ENCODE results near the gene MYO5C. TPM values are rescaled to one million over a fixed set of nuclear protein-coding genes. Genes with fewer than 3 reads are reported as not detected.

Gene MYO5C
- total RNA-seq, 4 donors from 2014 or later: 2.6 to 12.3 (median 10.2) TPM

GRCh38 chr15:52251144-52251860 is 44.3 kb downstream of the MYO5C start:
- Histone ChIP-seq H3K4me3 (no peak overlapping the region), H3K9me3 (no peaks in the 10 kb centered on the region), H3K27ac (no peak overlapping the region), H3K4me1 (no peaks in the 10 kb centered on the region), H3K27me3 (no peaks in the 10 kb centered on the region), H3K36me3 (peaks cover 0 to 15% of the 10 kb centered on the region in 2 donors)
- WGBS, 2 donors (ENCODE audit: low coverage in 1 of 2): 81 to 92% methylated on average over 8 of the region's 8 CpGs
- ATAC-seq: no peak
- TF ChIP-seq EP300 (IDR thresholded peaks at IDR 0.05): no peak
- TF ChIP-seq POLR2A (IDR thresholded peaks at IDR 0.05): no peak
- no peak for TF ChIP-seq POLR2AphosphoS5 (IDR thresholded peaks at IDR 0.05)
- TF ChIP-seq, protein P1, sequence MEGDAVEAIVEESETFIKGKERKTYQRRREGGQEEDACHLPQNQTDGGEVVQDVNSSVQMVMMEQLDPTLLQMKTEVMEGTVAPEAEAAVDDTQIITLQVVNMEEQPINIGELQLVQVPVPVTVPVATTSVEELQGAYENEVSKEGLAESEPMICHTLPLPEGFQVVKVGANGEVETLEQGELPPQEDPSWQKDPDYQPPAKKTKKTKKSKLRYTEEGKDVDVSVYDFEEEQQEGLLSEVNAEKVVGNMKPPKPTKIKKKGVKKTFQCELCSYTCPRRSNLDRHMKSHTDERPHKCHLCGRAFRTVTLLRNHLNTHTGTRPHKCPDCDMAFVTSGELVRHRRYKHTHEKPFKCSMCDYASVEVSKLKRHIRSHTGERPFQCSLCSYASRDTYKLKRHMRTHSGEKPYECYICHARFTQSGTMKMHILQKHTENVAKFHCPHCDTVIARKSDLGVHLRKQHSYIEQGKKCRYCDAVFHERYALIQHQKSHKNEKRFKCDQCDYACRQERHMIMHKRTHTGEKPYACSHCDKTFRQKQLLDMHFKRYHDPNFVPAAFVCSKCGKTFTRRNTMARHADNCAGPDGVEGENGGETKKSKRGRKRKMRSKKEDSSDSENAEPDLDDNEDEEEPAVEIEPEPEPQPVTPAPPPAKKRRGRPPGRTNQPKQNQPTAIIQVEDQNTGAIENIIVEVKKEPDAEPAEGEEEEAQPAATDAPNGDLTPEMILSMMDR (IDR thresholded peaks at IDR 0.05): no peak

- Histone ChIP-seq H3K27me3 (no peaks in the 10 kb centered on the region), H3K36me3 (peaks cover 0 to 27% of the 10 kb centered on the region in 2 donors), H3K4me3 (no peak overlapping the region), H3K27ac (no peak overlapping the region), H3K4me1 (no peaks in the 10 kb centered on the region), H3K9me3 (no peaks in the 10 kb centered on the region)
- no peak for ATAC-seq
- 78 to 87% methylated on average over 6 to 7 of the region's 7 CpGs for WGBS, 2 donors (ENCODE audit: low coverage in 1 of 2)
- TF ChIP-seq POLR2AphosphoS5 (IDR thresholded peaks at IDR 0.05): no peak
- no peak for TF ChIP-seq EP300 (IDR thresholded peaks at IDR 0.05)
- TF ChIP-seq, protein P1 (IDR thresholded peaks at IDR 0.05): no peak
- no peak for TF ChIP-seq POLR2A (IDR thresholded peaks at IDR 0.05)
Observed at GRCh38 chr15:52247461-52247860, 48.1 kb downstream of the MYO5C start.

GRCh38 chr15:52246686-52247431 is 48.7 kb downstream of the MYO5C start:
- no peaks in the 10 kb centered on the region for H3K27me3 ChIP-seq
- H3K4me1 ChIP-seq: no peaks in the 10 kb centered on the region
- ATAC-seq: no peak
- 84 to 88% methylated on average over 3 to 16 of the region's 16 CpGs for WGBS, 2 donors (ENCODE audit: low coverage in 1 of 2)
- H3K27ac ChIP-seq: no peak overlapping the region
- no peaks in the 10 kb centered on the region for H3K9me3 ChIP-seq
- peaks cover 0 to 27% of the 10 kb centered on the region in 2 donors for H3K36me3 ChIP-seq
- H3K4me3 ChIP-seq: no peak overlapping the region
- TF ChIP-seq EP300 (IDR thresholded peaks at IDR 0.05) (no peak), POLR2A (IDR thresholded peaks at IDR 0.05) (no peak), POLR2AphosphoS5 (IDR thresholded peaks at IDR 0.05) (no peak)
- TF ChIP-seq, protein P1 (IDR thresholded peaks at IDR 0.05): no peak

- Histone ChIP-seq H3K4me1 (no peaks in the 10 kb centered on the region), H3K36me3 (peaks cover 0 to 27% of the 10 kb centered on the region in 2 donors), H3K4me3 (no peak overlapping the region), H3K27ac (no peak overlapping the region), H3K9me3 (no peaks in the 10 kb centered on the region), H3K27me3 (no peaks in the 10 kb centered on the region)
- WGBS, 2 donors (ENCODE audit: low coverage in 1 of 2): 76 to 100% methylated on average over 1 to 9 of the region's 20 CpGs
- no peak for ATAC-seq
- TF ChIP-seq POLR2A (IDR thresholded peaks at IDR 0.05) (no peak), EP300 (IDR thresholded peaks at IDR 0.05) (no peak), POLR2AphosphoS5 (IDR thresholded peaks at IDR 0.05) (no peak)
- TF ChIP-seq, protein P1 (IDR thresholded peaks at IDR 0.05): no peak
Observed at GRCh38 chr15:52243697-52244555, 51.7 kb downstream of the MYO5C start.
